Stimulated activated CD4-positive, alpha-beta T cell treated with anti-CD3 and anti-CD28 coated beads, Interleukin-15, amount 100 ng/mL, for 24 hours (primary cell): ENCODE results near the gene SLC10A4.
"Not testable (repeated sequence)": the region's sequence is repeated elsewhere in the genome, so short reads cannot be mapped to it uniquely, and the experiment has no call there.

Source experiments
- DNase-seq: peaks from one replicate; pipeline ENCODE4 v3.0.0-alpha.2; 2020

Gene SLC10A4, protein sequence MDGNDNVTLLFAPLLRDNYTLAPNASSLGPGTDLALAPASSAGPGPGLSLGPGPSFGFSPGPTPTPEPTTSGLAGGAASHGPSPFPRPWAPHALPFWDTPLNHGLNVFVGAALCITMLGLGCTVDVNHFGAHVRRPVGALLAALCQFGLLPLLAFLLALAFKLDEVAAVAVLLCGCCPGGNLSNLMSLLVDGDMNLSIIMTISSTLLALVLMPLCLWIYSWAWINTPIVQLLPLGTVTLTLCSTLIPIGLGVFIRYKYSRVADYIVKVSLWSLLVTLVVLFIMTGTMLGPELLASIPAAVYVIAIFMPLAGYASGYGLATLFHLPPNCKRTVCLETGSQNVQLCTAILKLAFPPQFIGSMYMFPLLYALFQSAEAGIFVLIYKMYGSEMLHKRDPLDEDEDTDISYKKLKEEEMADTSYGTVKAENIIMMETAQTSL

DNA sequence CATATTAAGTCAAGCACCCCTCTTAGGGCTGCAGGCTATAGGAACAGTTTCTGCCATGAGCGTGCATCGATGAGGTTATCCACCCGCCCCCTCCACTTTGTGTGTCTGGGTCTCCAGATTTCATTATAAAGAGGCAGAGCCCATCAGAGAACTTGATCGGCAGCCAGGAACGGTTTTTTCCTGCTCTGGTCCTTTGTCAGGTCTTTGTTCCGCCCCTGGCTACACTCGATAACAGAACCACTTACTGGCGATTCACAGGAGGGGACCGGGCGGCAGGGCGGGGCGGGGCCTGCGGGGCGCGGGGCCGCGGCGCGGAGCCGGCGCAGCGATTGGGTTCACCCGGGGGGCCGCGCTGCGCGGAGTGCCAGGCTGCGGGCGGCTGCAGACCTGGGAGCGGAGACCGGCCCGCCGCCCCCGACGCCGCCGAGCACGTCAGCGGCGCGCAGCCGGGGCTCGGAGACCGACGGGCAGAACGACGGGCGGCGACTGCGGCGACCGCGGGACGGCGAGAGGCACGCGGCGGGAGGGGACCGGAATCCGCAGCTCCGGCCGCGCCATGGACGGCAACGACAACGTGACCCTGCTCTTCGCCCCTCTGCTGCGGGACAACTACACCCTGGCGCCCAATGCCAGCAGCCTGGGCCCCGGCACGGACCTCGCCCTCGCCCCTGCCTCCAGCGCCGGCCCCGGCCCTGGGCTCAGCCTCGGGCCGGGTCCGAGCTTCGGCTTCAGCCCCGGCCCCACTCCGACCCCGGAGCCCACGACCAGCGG lies at the start of gene SLC10A4:
SLC10A4 (plus strand) TSS at position 338 of the 771 bp plus-strand sequence; CDS start at position 557, 219 bp downstream.
- DNase-seq = peak; percentile 32

- no peak for DNase-seq
These were observed 46.8 kb upstream of the SLC10A4 start for GRCh38 chr4:48436318-48436717.

GRCh38 chr4:48439988-48440387 lies 43.2 kb upstream of the SLC10A4 start:
- no peak for DNase-seq

- not testable (repeated sequence) for DNase-seq
These were observed 42.2 kb upstream of the SLC10A4 start for GRCh38 chr4:48440914-48441313.

- DNase-seq = no peak
These were observed 37.4 kb upstream of the SLC10A4 start for GRCh38 chr4:48445704-48446103.

GRCh38 chr4:48446642-48447041 lies 36.5 kb upstream of the SLC10A4 start:
- no peak for DNase-seq

- no peak for DNase-seq
These were observed 34.0 kb upstream of the SLC10A4 start for GRCh38 chr4:48449151-48449550.

GRCh38 chr4:48450740-48451139 lies 32.4 kb upstream of the SLC10A4 start:
- DNase-seq = no peak

GRCh38 chr4:48451656-48452055 lies 31.5 kb upstream of the SLC10A4 start:
- DNase-seq = not testable (repeated sequence)

- DNase-seq = no peak
These were observed 28.6 kb upstream of the SLC10A4 start for GRCh38 chr4:48454591-48454990.

- no peak for DNase-seq
These were observed 22.1 kb upstream of the SLC10A4 start for GRCh38 chr4:48461000-48461399.

GRCh38 chr4:48462363-48462762 lies 20.8 kb upstream of the SLC10A4 start:
- DNase-seq = no peak

DNA sequence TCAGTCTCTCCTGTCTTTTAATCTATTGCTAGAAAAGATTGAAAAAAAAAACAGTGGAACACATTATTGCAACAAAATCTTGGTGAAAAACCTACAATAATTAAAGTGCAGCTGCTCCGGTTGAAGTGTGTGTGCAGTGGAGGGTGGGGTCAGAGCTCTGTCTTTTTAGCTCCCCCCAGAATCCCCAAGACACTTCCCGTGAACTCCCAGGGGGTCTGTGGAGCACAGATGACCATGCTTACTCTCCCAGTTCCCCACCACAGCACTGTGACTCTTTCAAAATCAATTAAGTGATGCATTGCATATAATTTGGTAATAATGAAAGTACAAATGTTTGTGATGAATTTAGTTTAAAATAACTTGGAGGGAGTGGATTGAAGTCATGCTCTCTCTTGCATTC lies 15.7 kb upstream of the SLC10A4 start:
- no peak for DNase-seq

DNA sequence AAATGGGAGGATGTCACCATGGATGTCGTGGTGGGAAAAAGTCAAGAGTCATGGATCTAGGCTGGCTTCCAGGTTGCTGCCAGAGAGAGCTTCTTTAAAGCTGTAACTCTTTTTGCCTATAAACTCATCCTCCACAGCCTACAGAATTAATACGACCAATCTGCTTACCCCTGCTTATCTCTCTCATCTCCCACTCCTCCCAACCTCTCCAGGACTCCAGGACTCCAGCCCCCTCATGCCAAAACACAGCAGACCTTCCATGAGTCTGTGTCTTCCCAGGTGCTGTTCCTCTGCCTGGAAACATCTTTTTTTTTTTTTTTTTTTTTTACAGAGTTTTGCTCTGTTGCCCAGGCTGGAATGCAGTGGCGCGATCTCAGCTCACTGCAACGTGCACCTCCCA lies 15.3 kb upstream of the SLC10A4 start:
- DNase-seq = no peak

DNA sequence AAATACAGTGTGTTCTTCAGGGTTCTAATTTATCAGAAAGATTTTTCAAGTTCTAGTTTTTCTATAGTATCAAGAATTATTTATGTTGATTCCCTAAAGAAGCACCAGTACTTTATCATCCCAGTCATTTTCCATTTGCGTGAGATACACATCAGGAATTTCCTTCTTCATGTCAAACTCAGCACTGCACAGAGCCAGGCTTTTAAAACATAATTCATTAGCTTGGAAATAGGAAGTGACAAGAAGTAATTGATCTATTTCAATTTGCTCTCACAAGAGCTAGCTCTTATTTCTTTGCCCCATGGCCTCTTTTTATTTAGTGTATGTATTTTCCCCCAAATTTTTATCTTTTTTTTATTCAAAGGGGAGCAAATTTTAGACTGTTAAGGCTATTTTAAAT lies 13.0 kb upstream of the SLC10A4 start:
- DNase-seq = no peak

DNA sequence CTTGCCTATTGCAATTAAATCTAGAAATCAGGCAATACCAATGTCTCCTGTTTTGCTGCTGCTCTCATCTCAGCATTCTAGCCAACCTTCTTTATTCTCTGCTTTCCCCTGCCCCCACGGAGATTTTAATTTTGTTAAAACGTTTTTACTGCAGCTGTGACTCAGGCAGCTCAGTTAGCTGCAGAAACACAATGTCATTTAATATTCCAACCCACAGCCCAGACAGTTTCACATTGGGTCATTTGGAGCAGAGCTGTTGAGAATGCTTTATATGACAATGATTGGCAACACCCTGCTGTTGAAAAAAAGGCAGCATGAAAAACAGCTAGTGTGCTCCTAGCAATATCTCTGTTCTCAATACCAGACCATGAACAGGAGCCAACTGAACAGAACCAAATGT lies 12.6 kb upstream of the SLC10A4 start:
- no peak for DNase-seq

- DNase-seq = no peak
These were observed 10.3 kb upstream of the SLC10A4 start for GRCh38 chr4:48472794-48473193.

DNA sequence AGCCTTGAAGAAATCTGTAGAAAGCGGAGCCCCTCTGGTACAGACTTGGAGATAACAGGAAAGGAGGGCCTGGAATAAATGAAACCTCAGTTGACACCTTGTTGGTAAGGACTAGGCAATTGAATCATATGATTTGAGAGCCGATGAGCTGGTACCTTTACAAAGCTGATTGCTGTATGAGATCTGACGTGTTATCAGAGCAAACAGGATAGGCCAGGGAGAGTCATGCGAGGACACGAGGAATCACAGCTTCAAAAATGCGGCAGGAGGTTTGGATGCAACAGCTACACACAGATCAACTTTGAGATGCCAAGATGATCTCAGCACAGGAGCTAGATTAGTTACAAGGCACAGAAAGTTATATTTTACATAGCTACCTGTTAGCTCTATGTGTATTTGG lies 7.4 kb upstream of the SLC10A4 start:
- DNase-seq = no peak

GRCh38 chr4:48478273-48478672 lies 4.9 kb upstream of the SLC10A4 start:
- no peak for DNase-seq

DNA sequence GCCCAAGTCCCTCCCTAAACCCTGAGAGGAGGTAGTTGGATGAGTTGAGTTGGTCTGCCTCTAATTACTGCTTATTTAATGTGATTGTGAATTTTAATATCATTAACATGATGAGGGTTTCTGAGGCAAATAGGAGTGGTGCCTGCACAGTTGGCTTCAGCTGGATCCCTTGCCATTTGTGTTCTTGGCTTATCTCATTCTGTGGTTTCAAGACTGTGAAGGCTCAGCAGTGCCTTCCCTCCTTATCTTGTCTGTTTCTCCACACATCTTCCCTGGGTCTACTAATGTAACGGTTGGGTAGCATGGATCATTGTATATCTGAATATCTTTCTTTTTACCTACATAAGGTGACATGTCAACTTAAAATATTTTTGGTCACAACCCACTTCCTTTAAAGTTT lies 1.6 kb upstream of the SLC10A4 start:
- DNase-seq = no peak

DNA sequence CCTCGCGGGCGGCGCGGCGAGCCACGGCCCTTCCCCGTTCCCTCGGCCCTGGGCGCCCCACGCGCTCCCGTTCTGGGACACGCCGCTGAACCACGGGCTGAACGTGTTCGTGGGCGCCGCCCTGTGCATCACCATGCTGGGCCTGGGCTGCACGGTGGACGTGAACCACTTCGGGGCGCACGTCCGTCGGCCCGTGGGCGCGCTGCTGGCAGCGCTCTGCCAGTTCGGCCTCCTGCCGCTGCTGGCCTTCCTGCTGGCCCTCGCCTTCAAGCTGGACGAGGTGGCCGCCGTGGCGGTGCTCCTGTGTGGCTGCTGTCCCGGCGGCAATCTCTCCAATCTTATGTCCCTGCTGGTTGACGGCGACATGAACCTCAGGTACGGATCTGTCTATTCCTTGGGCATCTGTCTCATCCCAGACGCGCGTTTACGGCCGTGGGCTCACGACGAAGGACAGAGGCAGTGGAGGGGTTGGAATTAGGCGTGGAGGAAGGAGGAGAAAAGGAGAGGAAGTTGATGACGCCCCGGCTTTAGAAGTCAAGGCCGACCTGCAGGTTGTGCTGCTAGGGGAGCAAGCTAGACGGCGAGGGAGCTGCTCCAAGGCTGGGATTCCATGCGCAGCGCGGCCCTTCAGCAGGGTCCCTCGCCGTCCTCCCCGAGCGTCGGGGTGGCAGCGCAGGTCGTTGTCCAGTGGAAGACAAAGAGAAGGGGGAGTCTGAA lies 792 bp downstream of the SLC10A4 start:
- DNase-seq = peak; percentile 29

DNA sequence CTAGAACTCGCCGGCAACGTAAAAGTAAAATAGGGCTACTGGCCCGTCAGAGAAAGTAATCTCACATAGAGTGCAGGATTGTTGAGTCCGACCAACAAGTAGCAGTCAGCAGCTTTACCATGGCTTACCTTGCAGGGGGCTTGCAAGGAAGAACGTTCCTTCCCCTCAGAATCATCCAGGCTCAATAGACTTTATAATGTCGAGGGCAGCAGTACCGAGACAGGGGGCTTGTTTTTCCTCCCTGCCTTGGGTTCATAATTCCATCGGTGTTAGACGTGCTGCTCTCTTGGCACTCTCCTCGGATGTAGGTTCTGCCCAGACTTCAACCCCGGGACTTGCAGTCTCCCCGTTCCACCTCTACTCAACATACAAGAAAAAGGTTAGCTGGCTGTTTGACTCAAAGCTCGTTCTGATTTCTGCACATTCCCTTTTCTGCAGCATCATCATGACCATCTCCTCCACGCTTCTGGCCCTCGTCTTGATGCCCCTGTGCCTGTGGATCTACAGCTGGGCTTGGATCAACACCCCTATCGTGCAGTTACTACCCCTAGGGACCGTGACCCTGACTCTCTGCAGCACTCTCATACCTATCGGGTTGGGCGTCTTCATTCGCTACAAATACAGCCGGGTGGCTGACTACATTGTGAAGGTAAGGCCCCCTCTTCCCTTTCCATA lies 1.5 kb downstream of the SLC10A4 start:
- DNase-seq = no peak

DNA sequence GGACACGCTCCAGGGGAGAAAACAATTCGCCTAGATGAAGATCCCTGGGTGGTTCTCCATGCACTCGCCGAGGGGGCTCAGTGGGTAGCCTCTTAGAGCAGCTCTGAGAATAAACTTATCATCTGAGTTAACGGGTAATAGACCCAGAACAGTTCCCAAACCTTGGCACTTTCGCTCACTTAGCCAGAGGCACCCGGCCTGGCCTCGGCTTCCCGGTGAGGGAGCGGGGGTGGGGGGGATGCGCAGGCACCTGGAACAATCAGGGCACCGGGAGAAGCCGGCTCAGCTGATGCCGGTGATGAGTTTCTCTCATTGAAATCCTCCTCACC lies 6.5 kb downstream of the SLC10A4 start:
- DNase-seq = no peak
